Skeletal muscle cell (primary cell): ENCODE data around the gene KHDC1L.
"Not testable (repeated sequence)": the region's sequence is repeated elsewhere in the genome, so short reads cannot be mapped to it uniquely, and the experiment has no call there.

Source experiments
- DNase-seq: peaks from one replicate; pipeline ENCODE4 v3.0.0-alpha.2; 2010; ENCODE audit warnings: low read depth
- H3K4me3 ChIP-seq: 2 replicates; pipeline ENCODE4 v1.5.1; 2011; ENCODE audit warnings: low read depth, mild to moderate bottlenecking, control low read depth, low read length, moderate library complexity

KHDC1L gene

DNA sequence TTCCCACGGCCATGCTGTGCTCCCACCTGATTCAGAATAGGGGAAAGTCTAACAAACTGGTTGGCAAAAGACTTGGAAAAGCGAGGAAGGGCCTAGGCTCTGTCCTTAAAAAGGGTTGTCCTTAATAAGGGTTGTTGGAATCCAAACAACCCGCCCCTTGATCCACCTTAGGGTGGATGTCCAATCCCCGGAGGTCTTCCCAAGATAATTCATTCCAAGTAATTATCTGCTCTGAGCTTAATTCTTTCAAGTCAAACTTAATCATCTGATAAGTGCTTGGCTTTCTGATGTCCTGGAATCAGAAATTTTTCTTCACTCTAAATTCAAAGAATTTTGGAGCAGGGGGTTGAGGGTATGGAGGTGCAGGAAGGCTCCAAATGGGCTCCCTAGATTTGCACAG lies at the start of gene KHDC1L:
TSS of gene KHDC1L (minus strand) at position 101 of the 400 bp plus-strand sequence. CDS start at position 13, 88 bp downstream.
- no peak for DNase-seq
- no peak within 1 kb of the TSS for H3K4me3 ChIP-seq

DNA sequence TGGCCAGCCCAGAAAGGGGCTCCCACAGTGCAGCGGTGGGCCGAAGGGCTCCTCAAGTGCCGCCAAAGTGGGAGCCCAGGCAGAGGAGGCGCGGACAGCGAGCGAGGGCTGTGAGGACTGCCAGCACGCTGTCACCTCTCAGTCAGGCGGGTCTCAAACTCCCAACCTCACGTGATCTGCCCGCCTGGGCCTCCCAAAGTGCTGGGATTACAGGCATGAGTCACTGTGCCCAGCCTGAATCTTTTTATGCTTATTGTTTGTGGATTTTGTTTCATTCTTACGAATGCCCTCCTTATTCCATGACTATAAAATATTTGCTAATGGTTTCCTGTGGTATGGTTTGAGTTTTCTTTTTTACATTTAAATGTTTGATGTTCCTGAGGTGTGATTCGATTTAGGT lies 44.0 kb upstream of the KHDC1L start:
- not testable (repeated sequence) for DNase-seq

DNA sequence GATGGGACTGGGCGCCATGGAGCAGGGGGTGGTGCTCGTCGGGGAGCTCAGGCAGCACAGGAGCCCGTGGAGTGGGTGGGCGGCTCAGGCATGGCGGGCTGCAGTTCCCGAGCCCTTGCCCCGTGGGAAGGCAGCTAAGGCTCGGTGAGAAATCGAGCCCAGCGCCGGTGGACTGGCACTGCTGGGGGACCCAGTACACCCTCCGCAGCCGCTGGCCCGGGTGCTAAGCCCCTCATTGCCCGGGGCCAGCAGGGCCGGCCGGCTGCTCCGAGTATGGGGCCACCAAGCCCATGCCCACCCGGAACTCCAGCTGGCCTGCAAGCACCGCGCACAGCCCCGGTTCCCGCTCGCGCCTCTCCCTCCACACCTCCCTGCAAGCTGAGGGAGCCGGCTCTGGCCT lies 43.6 kb upstream of the KHDC1L start:
- not testable (repeated sequence) for H3K4me3 ChIP-seq, DNase-seq

More for the DNA sequence above, 44.0 kb upstream of the KHDC1L start:
- H3K4me3 ChIP-seq, result not testable (repeated sequence)

DNA sequence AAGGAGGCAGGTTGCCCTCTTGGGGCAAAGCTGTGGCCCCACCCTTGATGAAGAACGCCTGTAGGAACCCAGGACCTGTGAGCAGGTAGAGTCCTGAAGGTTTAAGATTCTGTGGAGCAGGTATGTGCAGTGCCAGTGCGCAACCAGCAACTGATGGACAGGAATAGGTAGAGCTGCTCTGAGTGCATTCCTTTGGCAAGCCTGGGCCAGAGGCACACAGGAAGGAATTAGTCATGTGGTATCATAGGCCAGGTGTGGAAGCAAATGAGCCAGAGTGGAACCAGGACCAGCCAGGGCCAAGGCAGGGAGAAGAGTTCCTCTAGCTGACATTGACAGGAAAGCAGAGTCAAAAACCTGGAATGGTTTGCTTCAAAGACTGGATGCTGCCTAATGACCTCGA lies 39.1 kb upstream of the KHDC1L start:
- no peak for DNase-seq
- no peak overlapping the region for H3K4me3 ChIP-seq

GRCh38 chr6:73263570-73263909 lies 38.2 kb upstream of the KHDC1L start:
- H3K4me3 ChIP-seq, result peak overlapping the region; percentile 77
- DNase-seq, result no peak

- peak within 1 kb of the TSS; percentile 77 for H3K4me3 ChIP-seq
- DNase-seq, result no peak
Measured at GRCh38 chr6:73262671-73263569, 37.6 kb upstream of the KHDC1L start, which contains the start of gene KHDC1. TSS of gene KHDC1 (minus strand) at chr6:73263196. CDS start at chr6:73242517, 20,679 bp downstream.

DNA sequence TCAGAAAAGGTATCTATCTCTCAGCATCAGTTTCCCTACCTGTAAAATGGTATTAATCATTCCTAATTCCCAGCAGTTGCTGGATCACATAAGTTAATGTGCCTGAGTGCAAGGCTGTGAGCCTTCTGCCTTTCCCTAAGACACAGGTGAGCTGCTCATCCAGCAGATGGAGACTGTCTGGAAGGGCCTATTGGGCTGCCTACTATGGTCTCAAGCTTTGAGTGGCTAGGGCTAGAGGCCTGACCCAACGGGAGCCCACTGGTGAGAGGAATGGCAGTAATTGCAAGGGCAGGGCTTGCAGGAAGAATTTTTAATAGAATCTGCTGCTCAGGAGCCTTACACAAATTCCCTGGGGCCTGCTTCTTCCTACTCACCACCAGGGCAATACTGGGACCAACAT lies 33.4 kb upstream of the KHDC1L start:
- H3K4me3 ChIP-seq, result no peak overlapping the region
- DNase-seq, result no peak

DNA sequence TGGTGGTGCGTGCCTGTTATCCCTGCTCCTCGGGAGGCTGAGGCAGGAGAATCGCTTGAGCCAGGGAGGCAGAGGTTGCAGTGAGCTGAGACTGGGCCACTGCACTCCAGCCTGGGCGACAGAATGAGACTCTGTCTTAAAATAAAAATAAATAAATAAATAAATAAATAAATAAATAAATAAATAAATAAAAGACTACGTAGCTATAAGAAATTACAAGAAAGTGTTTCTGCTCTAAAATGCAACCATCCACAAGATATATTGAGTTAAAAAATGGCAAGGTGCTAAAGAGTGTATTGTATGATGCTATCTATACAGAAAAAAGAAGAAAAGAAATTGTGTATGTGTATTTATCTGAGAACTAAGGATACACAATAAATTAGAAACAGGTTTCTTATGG lies 29.0 kb upstream of the KHDC1L start:
- DNase-seq, H3K4me3 ChIP-seq: not testable (repeated sequence)

DNA sequence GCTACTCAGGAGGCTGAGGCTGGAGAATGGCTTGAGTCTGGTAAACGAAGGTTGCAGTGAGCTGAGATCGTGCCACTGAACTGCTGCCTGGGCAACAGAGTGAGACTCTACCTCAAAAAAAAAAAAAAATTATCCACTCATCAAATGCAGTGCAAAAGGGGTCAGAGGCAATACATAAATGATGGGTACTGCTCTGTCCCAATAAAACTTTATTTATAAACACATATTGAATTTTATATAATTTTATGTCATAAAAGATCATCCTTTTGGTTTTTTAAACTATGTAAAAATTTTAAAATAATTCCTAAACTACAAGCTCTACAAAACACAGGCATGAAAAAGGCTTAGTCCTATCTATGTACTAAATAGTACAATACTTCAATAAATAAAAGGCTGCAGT lies 27.4 kb upstream of the KHDC1L start:
- no peak for DNase-seq
- no peak overlapping the region for H3K4me3 ChIP-seq

- H3K4me3 ChIP-seq, result no peak overlapping the region
- DNase-seq, result no peak
Measured at GRCh38 chr6:73250016-73250415, 24.7 kb upstream of the KHDC1L start.

- no peak overlapping the region for H3K4me3 ChIP-seq
- DNase-seq, result no peak
Measured at GRCh38 chr6:73248192-73248903, 23.1 kb upstream of the KHDC1L start.

- H3K4me3 ChIP-seq, result no peak overlapping the region
- DNase-seq, result no peak
Measured at GRCh38 chr6:73242001-73242400, 16.7 kb upstream of the KHDC1L start.

- no peak overlapping the region for H3K4me3 ChIP-seq
- DNase-seq, result no peak
Measured at GRCh38 chr6:73240730-73241129, 15.4 kb upstream of the KHDC1L start.

DNA sequence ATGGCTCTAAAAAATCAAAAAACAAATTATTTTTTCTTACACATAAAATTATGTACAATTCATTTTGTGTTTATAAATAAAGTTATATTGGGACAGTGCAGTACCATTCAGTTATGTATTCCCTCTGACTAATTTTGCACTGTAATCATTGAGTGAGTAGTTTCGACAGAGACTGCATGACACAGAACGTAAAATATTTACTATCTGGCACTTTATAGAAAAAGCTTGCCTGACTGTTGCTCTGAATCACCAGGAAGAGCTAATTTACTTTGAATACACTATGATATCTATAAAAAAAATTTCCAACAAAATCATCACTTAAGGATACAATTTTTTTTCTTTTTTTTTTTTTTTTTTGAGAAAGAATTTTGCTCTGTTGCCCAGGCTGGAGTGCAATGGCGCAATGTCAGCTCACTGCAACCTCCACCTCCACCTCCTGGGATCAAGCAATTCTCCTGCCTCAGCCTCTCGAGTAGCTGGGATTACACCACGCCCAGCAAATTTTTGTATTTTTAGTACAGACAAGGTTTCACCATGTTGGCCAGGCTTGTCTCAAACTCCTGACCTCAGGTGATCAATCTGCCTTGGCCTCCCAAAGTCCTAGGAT lies 11.0 kb upstream of the KHDC1L start:
- DNase-seq, result peak; percentile 64

DNA sequence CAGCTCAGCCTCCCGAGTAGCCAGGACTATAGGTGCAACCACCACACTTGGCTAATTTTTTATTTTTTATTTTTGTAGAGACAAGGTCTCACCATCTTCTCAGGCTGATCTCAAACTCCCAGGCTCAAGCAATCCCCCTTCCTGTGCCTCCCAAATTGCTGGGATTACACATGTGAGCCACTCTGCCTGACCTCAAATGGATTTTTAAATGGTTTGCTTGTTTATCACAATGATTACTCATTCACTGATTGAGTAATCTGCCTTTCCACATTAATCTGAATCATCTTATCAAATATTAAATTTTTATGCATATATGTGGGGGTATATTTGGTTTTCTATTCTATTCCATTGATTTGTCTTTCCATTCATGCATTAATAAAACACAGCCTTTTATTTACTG lies 9.4 kb upstream of the KHDC1L start:
- DNase-seq, result peak; percentile 56

More for the DNA sequence above, 11.0 kb upstream of the KHDC1L start:
- H3K4me3 ChIP-seq, result no peak overlapping the region

DNA sequence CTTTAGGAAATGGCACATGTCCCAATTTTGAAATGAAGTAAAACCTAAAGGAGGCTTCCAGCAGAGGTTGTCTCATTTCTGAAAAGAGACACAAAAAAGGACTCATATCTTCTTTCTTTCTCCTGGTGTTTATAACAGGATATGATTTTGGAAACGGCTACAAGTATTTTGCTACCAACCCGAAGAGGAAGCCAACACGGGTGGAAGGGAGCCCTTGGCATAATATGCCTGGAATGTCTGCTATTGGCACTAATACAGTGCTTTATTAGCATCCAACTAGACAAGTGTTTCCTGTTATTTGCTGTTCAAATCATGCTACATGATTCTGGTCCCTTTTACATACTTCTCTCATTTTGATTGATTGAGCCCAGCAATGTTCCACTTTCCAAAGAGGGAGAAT lies 8.7 kb upstream of the KHDC1L start:
- DNase-seq, result not testable (repeated sequence)

More for the DNA sequence above, 9.4 kb upstream of the KHDC1L start:
- H3K4me3 ChIP-seq, result no peak overlapping the region

DNA sequence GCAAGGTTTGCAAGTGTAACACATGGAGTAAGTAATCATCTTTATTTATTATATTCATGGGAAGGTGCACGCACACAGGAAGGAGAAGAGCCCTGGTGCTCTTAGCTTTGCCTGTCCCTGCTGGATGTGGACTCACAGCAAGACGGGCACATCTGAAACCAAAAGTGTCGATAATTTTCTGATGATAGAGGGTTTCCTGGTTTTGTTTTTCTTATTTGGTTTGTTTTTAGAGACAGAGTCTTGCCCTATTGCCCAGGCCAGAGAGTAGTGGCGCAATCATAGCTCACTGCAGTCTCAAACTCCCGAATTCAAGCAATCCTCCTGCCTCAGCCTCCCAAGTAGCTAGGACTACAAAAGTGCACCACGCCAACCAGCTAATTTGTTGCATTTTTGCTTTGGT lies 7.8 kb upstream of the KHDC1L start:
- no peak for DNase-seq
- no peak overlapping the region for H3K4me3 ChIP-seq

More for the DNA sequence above, 8.7 kb upstream of the KHDC1L start:
- H3K4me3 ChIP-seq, result not testable (repeated sequence)

DNA sequence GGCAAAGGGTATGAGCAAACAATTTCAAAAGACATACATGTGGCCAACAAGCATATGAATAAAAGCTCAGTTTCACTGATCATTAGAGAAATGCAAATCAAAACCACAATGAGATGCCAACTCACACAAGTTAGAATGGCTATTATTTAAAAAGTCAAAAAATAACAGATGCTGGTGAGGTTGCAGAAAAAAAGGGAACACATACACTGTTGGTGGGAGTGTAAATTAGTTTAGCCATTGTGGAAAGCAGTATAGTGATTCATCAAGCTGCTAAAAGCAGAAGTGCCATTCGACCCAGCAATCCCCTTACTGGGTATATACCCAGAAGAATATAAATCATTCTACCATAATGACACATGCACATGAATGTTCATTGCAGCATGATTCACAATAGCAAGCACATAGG lies 6.7 kb upstream of the KHDC1L start:
- no peak for DNase-seq
- H3K4me3 ChIP-seq, result no peak overlapping the region

GRCh38 chr6:73227606-73228255 lies 2.4 kb upstream of the KHDC1L start:
- H3K4me3 ChIP-seq, result no peak overlapping the region
- no peak for DNase-seq

- no peak for DNase-seq
- no peak overlapping the region for H3K4me3 ChIP-seq
Measured at GRCh38 chr6:73216859-73217258, 8.4 kb downstream of the KHDC1L start.
